CD4-positive, alpha-beta T cell (primary cell): ENCODE results near the gene FKRP. TPM values are rescaled to one million over a fixed set of nuclear protein-coding genes. Genes with fewer than 3 reads are reported as not detected.

Experiments used
- ATAC-seq: fragments of 200-7000 bp; cut with Tn5 transposase; one replicate; pipeline ENCODE4 v1.10.0; 2022; ENCODE audit warnings: mild to moderate bottlenecking; ENCODE audit not compliant: poor library complexity
- CTCF ChIA-PET: fragments of 350-600 bp; sonication (Branson Sonifier 250); formaldehyde crosslinking; loops from one replicate; lab custom pipeline; 2021; ENCODE audit warnings: antibody characterized with exemption, inconsistent platforms; lab: Charles Lee
- POLR2A ChIA-PET: fragments of 350-600 bp; sonication (Branson Sonifier 250); formaldehyde crosslinking; loops from one replicate; lab custom pipeline; 2021; ENCODE audit warnings: antibody characterized with exemption, inconsistent platforms; lab: Charles Lee
- DNase-seq, 14 experiments: peaks; one replicate each; pipeline ENCODE4 v3.0.0-alpha.2; 2013 to 2020; ENCODE audit warnings: mixed read lengths in 2 of 14
- H3K27ac ChIP-seq, 2 donors: one replicate each; pipeline versions ENCODE4 v1.5.1 to v1.7.0; 2013; ENCODE audit warnings: low read length in 2 of 2, low read depth in 1 of 2, mild to moderate bottlenecking in 1 of 2
- H3K27me3 ChIP-seq, 2 experiments: 1 replicate in 1 of 2; 2 replicates in 1 of 2; pipeline versions ENCODE4 v1.6.1 to v1.7.0; 2013; ENCODE audit warnings: low read length in 2 of 2, control low read depth in 1 of 2, mild to moderate bottlenecking in 1 of 2, moderate library complexity in 1 of 2; ENCODE audit not compliant: insufficient read depth in 2 of 2, control insufficient read depth in 1 of 2
- H3K36me3 ChIP-seq: one replicate; pipeline ENCODE4 v1.6.1; 2013; ENCODE audit warnings: low read length, control low read depth; ENCODE audit not compliant: insufficient read depth
- H3K4me1 ChIP-seq: one replicate; pipeline ENCODE4 v1.6.1; 2013; ENCODE audit warnings: low read length, control low read depth; ENCODE audit not compliant: insufficient read depth
- H3K4me3 ChIP-seq: one replicate; pipeline ENCODE4 v1.5.1; 2013; ENCODE audit warnings: mild to moderate bottlenecking, low read length, moderate library complexity
- H3K9me3 ChIP-seq, 2 experiments: 1 replicate in 1 of 2; 2 replicates in 1 of 2; pipeline versions ENCODE4 v1.6.1 to v1.7.0; 2013; ENCODE audit warnings: low read length in 2 of 2, mild to moderate bottlenecking in 2 of 2, control low read depth in 1 of 2, moderate library complexity in 1 of 2; ENCODE audit not compliant: control insufficient read depth in 1 of 2, insufficient read depth in 1 of 2
- H3K27ac Mint-ChIP-seq: one replicate; pipeline ENCODE4 v1.8.0; 2020; ENCODE audit warnings: mixed read lengths
- H3K27me3 Mint-ChIP-seq: one replicate; pipeline ENCODE4 v1.8.0; 2021; ENCODE audit warnings: mixed read lengths
- H3K36me3 Mint-ChIP-seq: one replicate; pipeline ENCODE4 v1.8.0; 2021; ENCODE audit warnings: low read depth, mixed read lengths
- H3K4me1 Mint-ChIP-seq: one replicate; pipeline ENCODE4 v1.8.0; 2021; ENCODE audit warnings: low read depth, mixed read lengths
- H3K4me3 Mint-ChIP-seq: one replicate; pipeline ENCODE4 v1.8.0; 2020; ENCODE audit warnings: mild to moderate bottlenecking, mixed read lengths
- H3K9me3 Mint-ChIP-seq: one replicate; pipeline ENCODE4 v1.8.0; 2020; ENCODE audit warnings: mixed read lengths
- intact Hi-C, 2 experiments: fragments of 100-400 bp; cut with DNase I in 1 of 2; cut with micrococcal nuclease in 1 of 2; formaldehyde crosslinking; loops; one replicate each; pipeline versions ENCODE4 v1.15.1 to v1.9.0; 2023 to 2025; cut with DNase I, micrococcal nuclease
- total RNA-seq, 174 experiments: library from RNA in 2 of 174; stranded (reverse) in 2 of 174; gene quantifications; one replicate each; pipeline ENCODE4 v1.2.3 and lab custom pipeline; 2021 to 2026
- TF ChIP-seq, protein P1 (sequence below): fragments of 200-600 bp; IDR thresholded peaks from one replicate; pipeline ENCODE4 v1.8.0; 2022; ENCODE audit warnings: antibody characterized with exemption, mild to moderate bottlenecking

The FKRP gene
- total RNA-seq, 2 experiments from 2014 or later: 19.0 to 20.2 TPM

DNA sequence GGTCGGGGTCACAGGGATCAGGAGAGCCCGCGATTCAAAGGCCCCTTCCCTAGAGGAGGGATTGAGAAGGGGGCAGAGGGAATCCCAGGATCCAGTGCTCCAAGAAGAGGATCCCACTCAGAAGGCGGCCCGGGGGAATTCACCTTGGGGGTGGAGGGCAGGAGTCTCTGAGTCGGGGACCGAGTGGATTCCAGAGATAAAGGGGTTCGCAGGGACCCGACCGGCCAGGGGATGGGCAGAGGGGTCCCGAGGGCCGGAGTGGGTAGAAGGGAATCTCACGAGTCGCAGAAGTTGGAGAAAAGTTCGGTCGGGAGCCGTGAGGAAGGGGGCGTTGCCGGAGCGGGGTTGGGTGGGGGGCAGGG, 29.2 kb upstream of the FKRP start:
- peak overlapping the region; percentile 86 to 91 for H3K27ac ChIP-seq
- H3K27me3 Mint-ChIP-seq: no peaks in the 10 kb centered on the region
- intact Hi-C loops: loop anchor here in 1 of 2 experiments (10.0 kb wide), 1 partner anchor 518 kb away; the partner anchor contains the start of gene BBC3
- ChIA-PET POLR2A (interaction anchor here (0.9 to 1.1 kb wide), 2 partner anchors 12 to 144 kb away, joined by 4 read pairs; partner anchors contain the start of gene ARHGAP35), CTCF (no interaction called here)
- H3K36me3 Mint-ChIP-seq: peaks cover 61% of the 10 kb centered on the region
- H3K9me3 Mint-ChIP-seq: no peaks in the 10 kb centered on the region
- ATAC-seq (no peak), DNase-seq (no peak)
- H3K4me3 ChIP-seq: peak overlapping the region; percentile 96
- H3K4me3 Mint-ChIP-seq: peak overlapping the region; percentile 99
- H3K36me3 ChIP-seq: peaks cover 15% of the 10 kb centered on the region
- no peaks in the 10 kb centered on the region for H3K9me3 ChIP-seq
- H3K4me1 ChIP-seq: peaks cover 56% of the 10 kb centered on the region
- TF ChIP-seq, protein P1, sequence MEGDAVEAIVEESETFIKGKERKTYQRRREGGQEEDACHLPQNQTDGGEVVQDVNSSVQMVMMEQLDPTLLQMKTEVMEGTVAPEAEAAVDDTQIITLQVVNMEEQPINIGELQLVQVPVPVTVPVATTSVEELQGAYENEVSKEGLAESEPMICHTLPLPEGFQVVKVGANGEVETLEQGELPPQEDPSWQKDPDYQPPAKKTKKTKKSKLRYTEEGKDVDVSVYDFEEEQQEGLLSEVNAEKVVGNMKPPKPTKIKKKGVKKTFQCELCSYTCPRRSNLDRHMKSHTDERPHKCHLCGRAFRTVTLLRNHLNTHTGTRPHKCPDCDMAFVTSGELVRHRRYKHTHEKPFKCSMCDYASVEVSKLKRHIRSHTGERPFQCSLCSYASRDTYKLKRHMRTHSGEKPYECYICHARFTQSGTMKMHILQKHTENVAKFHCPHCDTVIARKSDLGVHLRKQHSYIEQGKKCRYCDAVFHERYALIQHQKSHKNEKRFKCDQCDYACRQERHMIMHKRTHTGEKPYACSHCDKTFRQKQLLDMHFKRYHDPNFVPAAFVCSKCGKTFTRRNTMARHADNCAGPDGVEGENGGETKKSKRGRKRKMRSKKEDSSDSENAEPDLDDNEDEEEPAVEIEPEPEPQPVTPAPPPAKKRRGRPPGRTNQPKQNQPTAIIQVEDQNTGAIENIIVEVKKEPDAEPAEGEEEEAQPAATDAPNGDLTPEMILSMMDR: no peak
- H3K4me1 Mint-ChIP-seq: peaks cover 40% of the 10 kb centered on the region
- no peaks in the 10 kb centered on the region for H3K27me3 ChIP-seq
- peak overlapping the region; percentile 99 for H3K27ac Mint-ChIP-seq

DNA sequence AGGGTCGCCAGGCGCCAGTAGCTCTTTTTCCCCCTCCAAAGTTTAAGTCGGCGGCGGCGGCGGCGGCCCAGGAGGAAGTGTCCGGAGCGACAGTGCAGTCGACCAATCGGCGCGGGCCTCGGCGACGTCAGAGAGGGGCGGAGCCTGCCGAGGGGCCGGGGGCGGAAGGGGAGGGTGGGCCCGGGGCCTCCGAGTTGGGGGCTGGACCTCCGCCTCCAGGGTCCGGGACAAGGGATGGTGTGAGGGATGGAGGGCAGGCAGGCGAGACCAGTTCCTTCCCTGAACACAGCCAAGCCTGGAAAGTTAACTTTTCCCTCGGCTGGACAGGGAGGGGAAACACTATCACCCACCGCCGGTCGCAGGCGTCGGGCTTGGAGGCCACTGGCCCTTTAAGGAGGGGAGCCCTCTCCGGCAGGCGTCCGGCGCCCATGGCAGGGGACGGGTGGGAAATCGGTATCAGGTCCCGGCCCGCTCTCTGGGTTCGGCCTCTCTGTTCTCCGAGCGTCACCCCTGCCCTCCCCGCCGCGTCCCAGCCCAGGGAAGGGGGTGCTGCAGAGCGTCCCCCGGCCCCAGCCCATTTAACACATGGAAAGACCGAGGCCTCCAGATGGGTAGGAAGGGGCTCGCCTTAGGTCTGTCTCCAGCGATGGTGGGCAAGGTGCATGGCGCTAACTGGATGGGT, 28.7 kb upstream of the FKRP start, which contains the start of gene PRKD2:
TSS of gene PRKD2 (minus strand) at position 81 of the 682 bp plus-strand sequence. CDS start 744 bp downstream, outside the sequence.
- Mint-ChIP-seq H3K36me3 (peaks cover 67% of the 10 kb centered on the region), H3K4me3 (peak within 1 kb of the TSS; percentile 99), H3K27me3 (no peaks in the 10 kb centered on the region), H3K4me1 (peaks cover 43% of the 10 kb centered on the region), H3K27ac (peak within 1 kb of the TSS; percentile 99), H3K9me3 (no peaks in the 10 kb centered on the region)
- Histone ChIP-seq H3K27me3 (no peaks in the 10 kb centered on the region), H3K4me3 (peak within 1 kb of the TSS; percentile 96), H3K4me1 (peaks cover 56% of the 10 kb centered on the region), H3K9me3 (no peaks in the 10 kb centered on the region), H3K27ac (peak within 1 kb of the TSS; percentile 86 to 91), H3K36me3 (peaks cover 20% of the 10 kb centered on the region)
- ATAC-seq (peak; percentile 45), DNase-seq (peak; percentile 73 to 94 (median 84))
- TF ChIP-seq, protein P1: no peak
- ChIA-PET CTCF (interaction anchor here (1.1 kb wide), 1 partner anchor 13 kb away, joined by 10 read pairs; no protein-coding TSS in a partner anchor), POLR2A (interaction anchor here (0.9 to 1.1 kb wide), 3 partner anchors 11 to 143 kb away, joined by 4 to 7 read pairs (median 4); partner anchors contain the start of genes ARHGAP35 and CALM3)
- intact Hi-C loops: loop anchor here in 1 of 2 experiments (10.0 kb wide), 1 partner anchor 518 kb away; the partner anchor contains the start of gene BBC3

DNA sequence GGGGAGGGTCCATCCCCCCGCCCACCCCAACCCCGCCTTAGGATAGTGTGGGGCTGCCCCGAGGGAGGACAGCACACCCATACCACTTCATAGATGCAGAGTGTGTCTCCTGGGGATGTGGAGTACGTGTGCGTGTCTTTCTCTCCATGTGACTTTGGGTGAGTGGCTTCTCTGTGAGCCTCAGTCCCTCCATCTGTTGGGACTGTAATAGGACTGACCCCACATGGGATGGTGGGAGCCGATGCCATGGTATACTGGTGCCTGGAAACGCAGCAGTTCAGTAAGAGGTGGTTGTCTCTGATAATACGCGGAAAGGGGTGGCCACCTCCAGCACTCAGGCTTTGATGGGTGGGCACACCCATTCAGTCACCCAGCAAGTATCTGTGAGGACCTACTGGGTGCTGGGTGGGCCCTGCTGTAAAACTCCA, 28.1 kb upstream of the FKRP start:
- Mint-ChIP-seq H3K9me3 (no peaks in the 10 kb centered on the region), H3K4me3 (peak overlapping the region; percentile 99), H3K27ac (peak overlapping the region; percentile 99), H3K4me1 (peaks cover 40% of the 10 kb centered on the region), H3K27me3 (no peaks in the 10 kb centered on the region), H3K36me3 (peaks cover 67% of the 10 kb centered on the region)
- peak in 4 of 14 experiments; percentile 14 to 54 (median 46) for DNase-seq
- peak; percentile 11 for ATAC-seq
- ChIA-PET CTCF (interaction anchor here (1.1 kb wide), 2 partner anchors 11 to 13 kb away, joined by 6 to 10 read pairs; no protein-coding TSS in a partner anchor), POLR2A (interaction anchor here (0.6 to 1.2 kb wide), 7 partner anchors 9 to 396 kb away, joined by 3 to 10 read pairs (median 4); partner anchors contain the start of genes CALM3, DACT3 and ZC3H4)
- Histone ChIP-seq H3K4me1 (peaks cover 54% of the 10 kb centered on the region), H3K9me3 (no peaks in the 10 kb centered on the region), H3K27ac (peak overlapping the region; percentile 86 to 91), H3K27me3 (no peaks in the 10 kb centered on the region), H3K4me3 (peak overlapping the region; percentile 96), H3K36me3 (peaks cover 26% of the 10 kb centered on the region)
- intact Hi-C loops: loop anchor here in 1 of 2 experiments (10.0 kb wide), 1 partner anchor 517 kb away; the partner anchor contains the start of gene BBC3
- TF ChIP-seq, protein P1: no peak
